Naive B cell (primary cell): Measurements from ENCODE around the gene CAPZA2. TPM values are rescaled to one million over a fixed set of nuclear protein-coding genes. Genes with fewer than 3 reads are reported as not detected.

Experiments
- ATAC-seq, 2 donors: fragments of 150-1000 bp; cut with Tn5 transposase; 2 replicates each; pipeline ENCODE4 v1.10.0; 2021; ENCODE audit warnings: low read depth in 2 of 2, mild to moderate bottlenecking in 2 of 2, moderate library complexity in 2 of 2
- DNase-seq: peaks from one replicate; pipeline ENCODE4 v3.0.0; 2022
- H3K27ac Mint-ChIP-seq, 6 donors: one replicate each; pipeline ENCODE4 v1.8.0; 2020 to 2022; ENCODE audit warnings: mild to moderate bottlenecking in 6 of 6, mixed read lengths in 6 of 6, moderate library complexity in 5 of 6, inconsistent platforms in 2 of 6
- H3K27me3 Mint-ChIP-seq, 3 donors: one replicate each; pipeline ENCODE4 v1.8.0; 2021 to 2022; ENCODE audit warnings: mixed read lengths in 3 of 3, mild to moderate bottlenecking in 1 of 3
- H3K36me3 Mint-ChIP-seq, 2 donors: one replicate each; pipeline ENCODE4 v1.8.0; 2020 to 2022; ENCODE audit warnings: mixed read lengths in 2 of 2, inconsistent platforms in 1 of 2, mild to moderate bottlenecking in 1 of 2
- H3K4me1 Mint-ChIP-seq, 3 donors: one replicate each; pipeline ENCODE4 v1.8.0; 2020 to 2022; ENCODE audit warnings: mixed read lengths in 3 of 3, inconsistent platforms in 1 of 3, mild to moderate bottlenecking in 1 of 3, moderate library complexity in 1 of 3
- H3K4me3 Mint-ChIP-seq, 8 donors: one replicate each; pipeline ENCODE4 v1.8.0; 2020 to 2022; ENCODE audit warnings: mild to moderate bottlenecking in 8 of 8, mixed read lengths in 8 of 8, moderate library complexity in 8 of 8, inconsistent platforms in 2 of 8
- H3K9me3 Mint-ChIP-seq, 7 donors: one replicate each; pipeline ENCODE4 v1.8.0; 2020 to 2022; ENCODE audit warnings: mixed read lengths in 7 of 7, mild to moderate bottlenecking in 5 of 7, inconsistent platforms in 2 of 7, moderate library complexity in 1 of 7
- polyA plus RNA-seq, 6 donors: library from polyadenylated mRNA; unstranded; fragments of 300-500 nt; fragmentation: Illumina TruSeq; gene quantifications; one replicate each; pipeline ENCODE4 v1.2.3, GENCODE V29; 2021; ENCODE audit warnings: low read depth in 6 of 6

Gene CAPZA2
- polyA plus RNA-seq, 6 donors from 2014 or later = 208 to 366 (median 227) TPM

DNA sequence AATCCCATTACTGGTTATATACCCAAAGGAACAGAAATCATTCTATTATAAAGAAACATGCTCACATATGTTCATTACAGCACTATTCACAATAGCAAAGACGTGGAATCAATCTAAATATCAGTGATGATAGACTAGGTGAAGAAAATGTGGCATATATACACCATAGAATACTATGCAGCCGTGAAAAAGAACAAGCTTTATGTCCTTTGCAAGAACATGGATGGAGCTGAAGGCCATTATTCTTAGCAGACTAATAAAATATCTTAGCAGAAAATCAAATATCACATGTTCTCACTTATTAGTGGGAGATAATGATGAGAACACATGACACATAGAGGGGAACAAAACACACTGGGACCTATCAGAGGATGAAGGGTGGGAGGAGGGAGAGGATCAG, 38.8 kb downstream of the CAPZA2 start:
- Mint-ChIP-seq H3K27me3 (no peaks in the 10 kb centered on the region), H3K36me3 (peaks cover 27 to 43% of the 10 kb centered on the region in 2 donors), H3K27ac (no peak overlapping the region), H3K4me3 (no peak overlapping the region), H3K9me3 (peaks cover 0 to 5% (median 0%) of the 10 kb centered on the region in 7 donors), H3K4me1 (peaks cover 0 to 6% (median 0%) of the 10 kb centered on the region in 3 donors)
- ATAC-seq (no peak), DNase-seq (no peak)

DNA sequence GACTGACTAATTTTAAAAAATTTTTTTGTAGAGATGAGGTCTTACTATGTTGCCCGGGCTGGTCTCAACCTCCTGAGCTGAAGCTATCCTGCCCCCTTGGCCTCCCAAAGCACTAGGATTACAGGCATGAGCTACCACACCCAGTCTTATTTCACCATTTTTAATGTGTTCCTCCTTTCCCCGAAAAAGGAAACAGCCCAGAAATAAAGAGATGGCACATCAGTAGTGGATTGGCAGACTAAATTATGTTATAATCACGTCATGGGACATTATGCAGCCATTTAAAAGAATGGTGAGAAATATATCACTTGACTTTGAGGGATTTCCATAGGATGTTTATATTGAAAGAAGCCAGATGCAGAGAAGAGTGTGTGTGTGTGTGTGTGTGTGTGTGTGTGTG, 40.5 kb downstream of the CAPZA2 start:
- no peaks in the 10 kb centered on the region for H3K27me3 Mint-ChIP-seq
- H3K4me3 Mint-ChIP-seq = no peak overlapping the region
- H3K9me3 Mint-ChIP-seq = peaks cover 0 to 5% (median 0%) of the 10 kb centered on the region in 7 donors
- DNase-seq (no peak), ATAC-seq (no peak)
- peaks cover 0 to 5% (median 0%) of the 10 kb centered on the region in 3 donors for H3K4me1 Mint-ChIP-seq
- peak overlapping the region in 2 of 6 donors; percentile 16 to 39 for H3K27ac Mint-ChIP-seq
- peaks cover 27 to 41% of the 10 kb centered on the region in 2 donors for H3K36me3 Mint-ChIP-seq

DNA sequence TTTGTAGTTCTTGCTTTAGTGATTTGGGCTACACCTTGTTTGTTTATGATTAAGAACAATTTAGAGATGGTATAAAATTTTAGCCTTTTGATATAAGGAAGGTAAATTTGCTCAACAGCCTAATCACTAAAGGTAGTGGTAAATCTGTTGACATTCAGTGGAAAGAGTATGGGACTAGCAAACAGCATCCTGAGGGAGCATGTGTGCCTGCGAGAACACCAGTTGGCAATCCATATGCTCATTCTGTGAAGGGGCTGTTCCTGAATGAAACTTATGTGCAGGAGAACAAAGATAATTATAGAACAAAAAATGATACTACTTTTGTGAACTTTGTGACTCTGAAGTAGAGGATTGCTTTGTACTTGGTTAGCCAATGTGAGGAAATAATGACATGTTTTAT, 44.0 kb downstream of the CAPZA2 start:
- Mint-ChIP-seq H3K4me1 (no peaks in the 10 kb centered on the region), H3K4me3 (no peak overlapping the region), H3K36me3 (peaks cover 11 to 33% of the 10 kb centered on the region in 2 donors), H3K9me3 (peaks cover 0 to under 1% (median 0%) of the 10 kb centered on the region in 7 donors), H3K27me3 (no peaks in the 10 kb centered on the region), H3K27ac (no peak overlapping the region)
- no peak for ATAC-seq
- no peak for DNase-seq

DNA sequence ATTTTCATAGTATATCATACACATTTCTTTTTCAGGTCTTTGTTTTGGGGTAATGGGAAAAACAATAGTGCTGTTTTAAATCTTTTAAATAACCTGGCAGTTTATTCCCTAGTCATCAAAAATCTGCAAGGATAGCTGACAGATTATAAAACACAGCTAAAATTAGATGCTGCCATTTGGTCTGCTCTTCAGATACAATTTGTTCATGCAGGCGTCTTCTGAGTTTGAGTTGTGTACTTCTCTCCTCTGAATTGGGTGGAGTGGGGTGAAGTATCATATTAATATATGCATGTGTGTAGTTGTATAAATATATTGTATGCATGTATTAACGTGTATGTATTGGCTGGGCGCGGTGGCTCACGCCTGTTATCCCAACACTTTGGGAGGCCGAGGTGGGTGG, 48.0 kb downstream of the CAPZA2 start:
- DNase-seq = no peak
- H3K4me3 Mint-ChIP-seq = no peak overlapping the region
- no peaks in the 10 kb centered on the region for H3K9me3 Mint-ChIP-seq
- H3K4me1 Mint-ChIP-seq = no peaks in the 10 kb centered on the region
- H3K27ac Mint-ChIP-seq = no peak overlapping the region
- ATAC-seq = no peak
- peaks cover 9 to 35% of the 10 kb centered on the region in 2 donors for H3K36me3 Mint-ChIP-seq
- no peaks in the 10 kb centered on the region for H3K27me3 Mint-ChIP-seq

DNA sequence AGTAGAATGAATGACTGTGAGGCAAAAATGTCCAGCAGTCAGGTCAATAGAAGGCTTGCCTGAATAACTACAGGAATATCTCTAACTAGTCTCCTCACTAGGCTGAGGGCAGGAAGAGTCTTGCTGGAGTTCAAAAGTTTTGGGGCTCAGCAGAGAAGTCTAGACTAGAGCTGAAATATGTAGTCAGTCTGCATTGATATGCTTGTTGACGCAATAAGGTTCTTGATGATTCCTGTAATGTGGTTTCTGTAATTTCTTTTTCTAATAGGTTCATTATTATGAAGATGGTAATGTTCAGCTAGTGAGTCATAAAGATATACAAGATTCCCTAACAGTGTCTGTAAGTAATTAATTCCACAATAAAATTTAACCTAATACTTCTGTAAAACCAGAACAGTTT, 49.4 kb downstream of the CAPZA2 start:
- H3K27me3 Mint-ChIP-seq = no peaks in the 10 kb centered on the region
- DNase-seq = no peak
- no peak for ATAC-seq
- H3K4me3 Mint-ChIP-seq = no peak overlapping the region
- peak overlapping the region in 1 of 6 donors; percentile 27 for H3K27ac Mint-ChIP-seq
- no peaks in the 10 kb centered on the region for H3K9me3 Mint-ChIP-seq
- H3K36me3 Mint-ChIP-seq = peaks cover 9 to 35% of the 10 kb centered on the region in 2 donors
- H3K4me1 Mint-ChIP-seq = no peaks in the 10 kb centered on the region

DNA sequence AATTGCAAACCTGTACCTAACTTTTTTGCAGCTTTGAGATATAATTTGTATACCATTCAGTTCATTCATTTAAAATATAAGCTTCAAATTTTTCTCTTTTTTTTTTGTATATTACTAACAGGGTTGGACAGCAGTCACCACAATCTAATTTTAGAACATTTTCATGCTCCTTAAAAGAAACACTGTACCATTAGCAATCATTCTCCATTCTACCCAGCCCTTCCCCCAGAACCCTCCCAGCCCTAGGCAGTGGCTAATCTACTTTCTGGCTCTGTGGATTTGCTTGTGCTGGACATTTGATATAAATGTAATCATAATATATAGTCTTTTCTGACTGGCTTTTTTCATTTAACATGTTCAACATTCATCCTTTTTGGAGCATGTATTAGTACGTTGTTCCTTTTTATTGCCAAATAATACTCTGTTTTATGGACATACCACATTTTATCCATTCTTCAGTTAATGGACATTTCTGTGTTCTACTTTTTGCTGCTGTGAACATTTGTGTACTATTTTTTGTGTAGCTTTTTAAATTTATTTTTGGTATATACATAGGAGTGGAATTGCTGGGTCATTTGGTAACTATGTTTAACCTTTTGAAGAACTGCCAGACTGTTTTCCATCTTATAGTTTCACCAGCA, 50.0 kb downstream of the CAPZA2 start:
- Mint-ChIP-seq H3K27ac (peak overlapping the region in 1 of 6 donors; percentile 20), H3K4me3 (no peak overlapping the region), H3K27me3 (no peaks in the 10 kb centered on the region), H3K9me3 (no peaks in the 10 kb centered on the region), H3K36me3 (peaks cover 9 to 35% of the 10 kb centered on the region in 2 donors), H3K4me1 (no peaks in the 10 kb centered on the region)
- ATAC-seq = no peak
- no peak for DNase-seq

DNA sequence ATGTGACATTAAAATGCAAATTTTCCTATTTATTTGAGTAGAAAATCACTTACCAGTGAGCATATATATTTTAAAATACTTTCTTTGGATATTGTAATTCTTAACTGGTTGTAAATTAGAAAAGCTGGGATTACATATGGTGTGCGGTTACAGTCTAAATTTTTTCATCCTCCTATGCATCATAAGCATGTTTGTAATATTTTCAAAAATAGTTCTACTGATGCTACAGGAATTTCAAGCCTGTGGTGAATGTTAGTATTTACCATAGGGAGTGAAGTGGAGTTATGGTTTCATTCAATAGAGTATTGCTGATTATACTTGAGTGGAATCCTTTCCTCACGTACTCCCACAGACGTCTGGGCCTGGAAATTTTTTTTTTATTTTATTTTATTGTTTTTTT, 56.3 kb downstream of the CAPZA2 start:
- no peak overlapping the region for H3K27ac Mint-ChIP-seq
- no peak for ATAC-seq

DNA sequence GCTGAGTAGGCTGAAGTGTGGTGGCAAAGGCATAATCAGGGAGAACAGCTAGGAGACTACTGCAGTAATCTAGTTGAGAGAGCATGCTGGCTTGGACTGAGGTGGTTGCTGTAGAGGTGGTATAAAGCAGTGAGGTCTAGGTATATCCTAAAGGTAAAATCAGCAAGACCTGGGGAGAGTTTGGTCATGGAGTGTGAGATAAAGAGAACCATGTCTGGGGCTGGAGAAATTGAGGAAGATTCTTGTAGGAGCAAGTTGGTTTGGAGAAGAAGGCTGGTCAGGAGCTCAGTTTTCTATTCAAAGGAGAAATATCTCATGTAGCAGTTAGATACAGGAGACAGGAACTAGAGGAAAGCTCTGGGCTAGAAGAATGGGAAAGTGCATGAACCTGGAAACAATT, 58.0 kb downstream of the CAPZA2 start:
- peaks cover 10 to 26% of the 10 kb centered on the region in 2 donors for H3K36me3 Mint-ChIP-seq
- no peak overlapping the region for H3K4me3 Mint-ChIP-seq
- H3K27me3 Mint-ChIP-seq = no peaks in the 10 kb centered on the region
- peaks cover 0 to 4% (median 0%) of the 10 kb centered on the region in 7 donors for H3K9me3 Mint-ChIP-seq
- ATAC-seq (no peak), DNase-seq (no peak)
- peaks cover 0 to 7% (median 0%) of the 10 kb centered on the region in 3 donors for H3K4me1 Mint-ChIP-seq
- H3K27ac Mint-ChIP-seq = peak overlapping the region in 4 of 6 donors; percentile 5 to 44 (median 34)

More for the DNA sequence above, 56.3 kb downstream of the CAPZA2 start:
- Mint-ChIP-seq H3K4me3 (no peak overlapping the region), H3K27me3 (no peaks in the 10 kb centered on the region), H3K4me1 (peaks cover 0 to 7% (median 0%) of the 10 kb centered on the region in 3 donors), H3K9me3 (peaks cover 0 to 4% (median 0%) of the 10 kb centered on the region in 7 donors), H3K36me3 (peaks cover 10 to 26% of the 10 kb centered on the region in 2 donors)
- DNase-seq = no peak

DNA sequence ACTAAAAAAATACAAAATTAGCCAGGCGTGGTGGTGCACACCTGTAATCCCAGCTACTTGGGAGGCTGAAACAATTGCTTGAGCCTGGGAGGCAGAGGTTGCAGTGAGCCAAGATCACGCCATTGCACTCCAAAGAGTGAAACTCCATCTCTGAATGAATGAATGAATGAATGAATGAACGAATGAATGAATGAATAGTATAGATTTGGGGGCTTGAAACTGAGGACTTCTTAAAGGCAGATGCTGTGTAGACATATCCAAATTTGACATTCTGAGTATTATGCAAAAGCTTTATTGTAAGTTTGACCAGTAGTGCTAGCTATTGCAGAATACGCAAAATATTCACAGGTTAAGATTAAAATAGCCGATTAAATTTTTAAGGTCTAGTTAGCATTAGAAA, 60.2 kb downstream of the CAPZA2 start:
- ATAC-seq = no peak
- Mint-ChIP-seq H3K36me3 (peaks cover 8 to 26% of the 10 kb centered on the region in 2 donors), H3K27ac (no peak overlapping the region), H3K4me1 (peaks cover 0 to 7% (median 0%) of the 10 kb centered on the region in 3 donors), H3K4me3 (no peak overlapping the region), H3K27me3 (no peaks in the 10 kb centered on the region), H3K9me3 (peaks cover 0 to 4% (median 0%) of the 10 kb centered on the region in 7 donors)
- DNase-seq = no peak

DNA sequence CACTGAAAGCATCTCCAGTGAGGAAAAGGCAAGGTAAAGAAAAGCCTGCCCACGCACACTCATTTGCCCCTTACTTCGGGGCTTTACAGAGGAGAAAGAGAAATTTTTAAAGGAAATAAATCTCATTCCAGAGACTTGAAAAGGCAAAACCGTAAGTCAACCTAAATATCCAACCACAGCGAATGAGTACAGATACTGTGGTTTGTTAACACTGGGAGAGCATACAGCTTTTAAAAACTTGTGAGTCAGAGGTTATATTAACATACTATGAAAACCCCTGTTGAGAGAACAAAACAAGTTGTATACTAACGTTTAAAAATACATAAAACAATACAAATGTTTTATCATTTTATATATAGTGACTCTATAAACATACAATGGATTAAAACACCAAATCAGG, 62.4 kb downstream of the CAPZA2 start:
- Mint-ChIP-seq H3K9me3 (peaks cover 0 to 4% (median 0%) of the 10 kb centered on the region in 7 donors), H3K27ac (peak overlapping the region in 1 of 6 donors; percentile 22), H3K27me3 (no peaks in the 10 kb centered on the region), H3K4me3 (no peak overlapping the region), H3K4me1 (peaks cover 0 to 7% (median 0%) of the 10 kb centered on the region in 3 donors), H3K36me3 (peaks cover 0 to 19% of the 10 kb centered on the region in 2 donors)
- DNase-seq (no peak), ATAC-seq (no peak)

DNA sequence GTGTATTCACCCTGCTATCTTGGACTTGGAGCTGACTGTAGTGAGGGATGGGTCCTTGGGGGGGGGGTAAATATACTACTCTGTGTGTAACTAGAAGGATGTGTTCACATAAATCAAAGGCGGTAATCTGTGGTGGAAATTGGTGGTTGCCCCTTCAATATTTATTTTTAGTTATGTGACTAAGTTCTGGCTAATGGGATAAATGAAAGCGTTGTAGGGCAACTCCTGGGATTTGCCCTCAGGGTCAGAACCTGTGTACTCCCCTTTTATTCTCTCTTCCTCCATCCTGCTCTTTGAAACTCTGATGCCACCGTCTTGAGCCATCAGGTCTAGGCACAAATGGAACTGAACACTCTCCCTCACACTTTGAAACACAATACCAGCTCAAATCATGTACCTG, 66.6 kb downstream of the CAPZA2 start:
- Mint-ChIP-seq H3K4me3 (no peak overlapping the region), H3K36me3 (no peaks in the 10 kb centered on the region), H3K4me1 (peaks cover 3 to 9% (median 5%) of the 10 kb centered on the region in 3 donors), H3K9me3 (no peaks in the 10 kb centered on the region), H3K27ac (no peak overlapping the region), H3K27me3 (peaks cover 4 to 13% (median 10%) of the 10 kb centered on the region in 3 donors)
- ATAC-seq (no peak), DNase-seq (no peak)

DNA sequence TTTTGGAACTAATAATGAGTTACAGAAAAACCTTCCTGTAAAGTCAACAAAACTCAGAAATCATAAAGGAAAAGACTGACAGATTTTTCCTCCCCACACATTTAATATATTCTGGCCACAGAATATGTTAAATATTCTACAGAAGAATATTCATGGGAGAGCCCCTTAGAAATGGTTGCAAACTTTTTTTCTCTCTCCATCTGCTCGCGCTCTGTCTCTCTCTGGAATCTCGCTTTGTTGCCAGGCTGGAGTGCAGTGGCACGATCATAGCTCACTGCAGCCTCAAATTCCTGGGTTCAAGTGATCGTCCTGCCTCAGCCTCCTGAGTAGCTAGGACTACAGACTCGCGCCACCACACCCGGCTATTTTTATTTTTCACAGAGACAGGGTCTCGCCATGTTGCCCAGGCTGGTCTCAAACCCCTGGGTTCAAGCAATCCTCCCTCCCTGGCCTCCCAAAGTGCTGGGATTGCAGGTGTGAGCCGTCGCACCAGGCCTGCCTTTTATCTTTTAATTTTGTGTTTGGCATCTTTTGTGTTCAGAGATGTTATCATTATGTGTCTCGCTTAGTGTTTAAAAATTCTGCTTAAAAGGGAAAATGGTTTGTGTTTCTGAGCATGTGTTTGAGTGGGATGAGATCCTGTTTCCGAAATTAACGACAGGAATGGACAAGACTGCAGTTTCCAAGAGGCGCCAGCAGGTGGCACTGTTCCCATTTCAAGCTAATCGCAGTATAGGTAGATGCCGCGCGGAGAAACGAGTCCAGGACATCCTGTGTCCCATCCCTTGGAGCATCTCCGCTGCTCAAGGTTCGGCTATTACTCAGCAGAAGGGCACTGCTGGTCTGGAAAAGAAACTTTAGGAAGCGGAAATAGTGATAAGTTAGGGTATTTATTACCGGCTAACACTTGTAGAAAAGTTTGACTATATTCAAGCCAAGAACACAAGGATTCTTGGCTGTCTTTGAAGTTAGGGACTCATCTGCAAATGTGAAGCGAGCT, 67.8 kb downstream of the CAPZA2 start:
- H3K27ac Mint-ChIP-seq = no peak overlapping the region

DNA sequence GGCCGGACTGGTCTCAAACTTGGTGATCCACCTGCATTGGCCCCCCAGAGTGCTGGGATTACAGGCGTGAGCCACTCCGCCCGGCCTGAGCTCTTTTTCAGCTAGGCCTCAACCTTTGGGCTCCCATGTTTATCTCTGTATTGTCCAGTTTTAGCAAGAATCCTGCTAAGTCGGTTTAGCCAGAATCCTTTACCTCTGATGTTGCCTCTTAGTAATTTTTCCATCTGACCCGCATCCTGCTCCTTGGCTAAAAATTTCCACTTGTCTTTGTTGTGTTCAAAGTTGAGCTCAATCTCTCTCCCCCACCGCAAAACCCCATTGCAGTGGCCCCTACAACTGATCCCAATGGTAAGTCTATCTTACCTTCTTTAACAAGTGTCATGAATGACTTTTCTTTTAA, 70.2 kb downstream of the CAPZA2 start:
- H3K4me3 Mint-ChIP-seq = no peak overlapping the region
- ATAC-seq = no peak
- no peak for DNase-seq
- H3K9me3 Mint-ChIP-seq = no peaks in the 10 kb centered on the region
- H3K27ac Mint-ChIP-seq = no peak overlapping the region
- H3K4me1 Mint-ChIP-seq = peaks cover 3 to 9% (median 5%) of the 10 kb centered on the region in 3 donors
- H3K27me3 Mint-ChIP-seq = peaks cover 10 to 33% (median 24%) of the 10 kb centered on the region in 3 donors
- no peaks in the 10 kb centered on the region for H3K36me3 Mint-ChIP-seq

More for the DNA sequence above, 67.8 kb downstream of the CAPZA2 start:
- peaks cover 3 to 9% (median 5%) of the 10 kb centered on the region in 3 donors for H3K4me1 Mint-ChIP-seq
- DNase-seq (peak; percentile 56), ATAC-seq (peak; percentile 57 to 81)
- no peaks in the 10 kb centered on the region for H3K9me3 Mint-ChIP-seq
- H3K36me3 Mint-ChIP-seq = no peaks in the 10 kb centered on the region
- H3K4me3 Mint-ChIP-seq = no peak overlapping the region
- peaks cover 4 to 22% (median 10%) of the 10 kb centered on the region in 3 donors for H3K27me3 Mint-ChIP-seq
